ENCODE data around the gene GRIP1. TPM values are rescaled to one million over a fixed set of nuclear protein-coding genes. Genes with fewer than 3 reads are reported as not detected.

GRIP1 gene
- total and polyA plus RNA-seq, 5 experiments from 2014 or later, result 0.25 to 4.2 (median 1.1) TPM

DNA sequence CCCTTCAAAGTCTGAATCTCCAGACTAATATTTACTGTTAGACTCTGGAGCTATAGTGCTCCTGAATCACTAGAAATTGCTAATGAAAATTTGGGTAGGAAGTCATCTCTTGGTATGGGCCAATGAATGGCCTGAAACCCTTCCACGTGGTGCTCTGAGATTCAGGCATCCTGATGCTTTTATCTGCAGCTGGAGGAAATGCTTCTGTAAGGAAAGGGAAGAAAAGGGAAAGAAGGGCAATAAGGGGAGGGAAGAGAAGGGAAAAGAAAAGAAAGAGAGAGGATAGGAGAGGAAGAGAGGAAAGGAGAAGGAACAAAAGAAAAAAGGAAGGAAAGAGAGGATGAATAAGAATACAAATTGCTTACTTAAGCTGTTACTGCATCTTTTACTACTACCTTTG is 182.3 kb downstream of the GRIP1 start:
- POLR2A ChIA-PET, result interaction anchor here (0.6 kb wide), 1 partner anchor 34 kb away, joined by 5 read pairs; no protein-coding TSS in a partner anchor
- ATAC-seq, result no peak
- no peak for DNase-seq
- Mint-ChIP-seq H3K4me3 (no peak overlapping the region), H3K4me1 (no peaks in the 10 kb centered on the region), H3K9me3 (no peaks in the 10 kb centered on the region), H3K27ac (no peak overlapping the region), H3K36me3 (no peaks in the 10 kb centered on the region), H3K27me3 (peaks cover 0 to 21% (median 12%) of the 10 kb centered on the region in 5 donors)

DNA sequence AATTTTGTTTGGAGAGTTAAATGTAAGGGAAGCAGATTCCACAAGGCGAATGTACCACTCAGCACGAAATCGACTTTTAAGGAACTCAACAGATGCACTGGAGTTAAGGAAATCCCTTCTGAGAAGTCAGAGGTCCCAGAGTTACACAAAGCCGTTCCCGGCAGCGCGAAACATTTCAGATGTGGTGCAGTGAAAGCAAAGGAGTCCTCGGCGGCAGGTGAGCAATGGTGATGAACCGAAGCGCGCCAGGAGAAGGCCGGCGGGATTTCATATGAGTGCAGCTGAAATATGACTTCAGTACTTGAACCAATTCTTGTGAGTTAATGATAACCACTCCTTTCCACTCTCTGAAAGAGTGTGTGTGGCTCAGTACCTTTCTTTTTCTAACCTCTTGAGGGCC is 183.2 kb downstream of the GRIP1 start:
- no peaks in the 10 kb centered on the region for H3K36me3 Mint-ChIP-seq
- DNase-seq (no peak), ATAC-seq (no peak)
- POLR2A ChIA-PET, result no interaction called here
- H3K4me3 Mint-ChIP-seq, result no peak overlapping the region
- no peaks in the 10 kb centered on the region for H3K4me1 Mint-ChIP-seq
- H3K27me3 Mint-ChIP-seq, result peaks cover 0 to 21% (median 12%) of the 10 kb centered on the region in 5 donors
- peak overlapping the region in 1 of 10 donors; percentile 15 for H3K27ac Mint-ChIP-seq
- no peaks in the 10 kb centered on the region for H3K9me3 Mint-ChIP-seq

DNA sequence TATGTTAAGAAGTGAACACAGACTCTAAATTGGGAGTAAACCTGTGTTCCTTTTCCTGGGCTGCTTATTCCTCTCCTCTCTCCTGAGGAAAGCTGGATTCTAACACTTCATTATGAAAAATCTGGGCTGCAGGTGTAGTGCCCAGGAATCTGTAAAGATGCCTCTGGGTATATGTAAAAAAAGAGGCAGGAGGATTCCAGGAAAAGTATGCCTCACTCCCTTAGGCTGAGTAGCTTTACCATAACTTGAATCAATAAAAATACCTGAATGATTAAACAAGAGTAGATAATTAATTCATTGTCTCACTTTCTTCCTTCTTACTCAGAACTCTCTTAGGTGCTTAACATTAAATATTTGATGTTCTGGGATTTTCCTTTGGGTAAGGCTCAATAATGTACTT is 185.1 kb downstream of the GRIP1 start:
- H3K27me3 Mint-ChIP-seq, result peaks cover 0 to 21% (median 12%) of the 10 kb centered on the region in 5 donors
- no peak overlapping the region for H3K4me3 Mint-ChIP-seq
- no peak overlapping the region for H3K27ac Mint-ChIP-seq
- no peaks in the 10 kb centered on the region for H3K4me1 Mint-ChIP-seq
- no peaks in the 10 kb centered on the region for H3K36me3 Mint-ChIP-seq
- POLR2A ChIA-PET, result no interaction called here
- DNase-seq (no peak), ATAC-seq (no peak)
- H3K9me3 Mint-ChIP-seq, result peaks cover 0 to 3% (median 0%) of the 10 kb centered on the region in 9 donors

GRCh38 chr12:66491853-66492252 is 187.0 kb downstream of the GRIP1 start:
- no peak overlapping the region for H3K4me3 Mint-ChIP-seq
- peaks cover 0 to 7% (median 0%) of the 10 kb centered on the region in 3 donors for H3K36me3 Mint-ChIP-seq
- POLR2A ChIA-PET, result no interaction called here
- peaks cover 0 to 23% (median 9%) of the 10 kb centered on the region in 5 donors for H3K27me3 Mint-ChIP-seq
- ATAC-seq, result no peak
- peaks cover 0 to 9% (median 0%) of the 10 kb centered on the region in 9 donors for H3K9me3 Mint-ChIP-seq
- DNase-seq, result no peak
- no peaks in the 10 kb centered on the region for H3K4me1 Mint-ChIP-seq
- no peak overlapping the region for H3K27ac Mint-ChIP-seq

- ATAC-seq, result no peak
- Mint-ChIP-seq H3K4me3 (no peak overlapping the region), H3K36me3 (peaks cover 0 to 13% (median 3%) of the 10 kb centered on the region in 3 donors), H3K9me3 (peaks cover 2 to 49% (median 26%) of the 10 kb centered on the region in 9 donors), H3K4me1 (no peaks in the 10 kb centered on the region), H3K27ac (no peak overlapping the region), H3K27me3 (peaks cover 3 to 5% (median 5%) of the 10 kb centered on the region in 5 donors)
- no peak for DNase-seq
- POLR2A ChIA-PET, result no interaction called here
Measured at GRCh38 chr12:66482351-66483203, 196.3 kb downstream of the GRIP1 start.

GRCh38 chr12:66467932-66468331 is 210.9 kb downstream of the GRIP1 start:
- H3K27ac Mint-ChIP-seq, result no peak overlapping the region
- no peak for DNase-seq
- H3K36me3 Mint-ChIP-seq, result peaks cover 0 to 10% (median 6%) of the 10 kb centered on the region in 3 donors
- POLR2A ChIA-PET, result no interaction called here
- no peak overlapping the region for H3K4me3 Mint-ChIP-seq
- H3K27me3 Mint-ChIP-seq, result peaks cover 7 to 24% (median 11%) of the 10 kb centered on the region in 5 donors
- peaks cover 0 to 1% (median 0%) of the 10 kb centered on the region in 4 donors for H3K4me1 Mint-ChIP-seq
- peaks cover 0 to 3% (median 0%) of the 10 kb centered on the region in 9 donors for H3K9me3 Mint-ChIP-seq
- no peak for ATAC-seq

DNA sequence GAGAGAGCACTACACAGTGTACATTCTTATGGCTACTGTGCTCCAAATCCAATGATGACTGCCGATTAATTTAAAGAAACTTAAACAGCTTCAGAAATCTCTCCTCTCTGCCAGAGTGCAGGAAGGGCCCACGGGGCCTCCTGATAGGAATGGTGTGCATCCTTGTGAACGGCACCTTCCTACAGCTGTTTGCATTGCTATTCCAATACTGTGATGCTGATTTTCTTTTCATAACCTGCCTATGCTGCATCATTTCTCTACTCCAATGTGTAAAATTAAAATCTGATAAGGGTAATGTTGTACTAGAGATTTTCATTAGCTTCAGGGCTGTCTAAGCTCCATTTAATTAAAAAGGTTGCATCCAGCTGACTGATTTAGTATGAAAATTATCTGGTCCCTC is 217.5 kb downstream of the GRIP1 start:
- Mint-ChIP-seq H3K4me1 (no peaks in the 10 kb centered on the region), H3K36me3 (peaks cover 0 to 3% (median 0%) of the 10 kb centered on the region in 3 donors), H3K27me3 (peaks cover 0 to 1% (median 0%) of the 10 kb centered on the region in 5 donors), H3K4me3 (no peak overlapping the region), H3K27ac (no peak overlapping the region), H3K9me3 (no peaks in the 10 kb centered on the region)
- POLR2A ChIA-PET, result no interaction called here
- DNase-seq, result no peak
- ATAC-seq, result no peak

- DNase-seq (no peak), ATAC-seq (no peak)
- Mint-ChIP-seq H3K27me3 (peaks cover 0 to 3% (median 0%) of the 10 kb centered on the region in 5 donors), H3K4me3 (no peak overlapping the region), H3K9me3 (no peaks in the 10 kb centered on the region), H3K4me1 (no peaks in the 10 kb centered on the region), H3K36me3 (peaks cover 0 to 3% (median 3%) of the 10 kb centered on the region in 3 donors), H3K27ac (no peak overlapping the region)
- POLR2A ChIA-PET, result no interaction called here
Measured at GRCh38 chr12:66459944-66460482, 218.9 kb downstream of the GRIP1 start.

DNA sequence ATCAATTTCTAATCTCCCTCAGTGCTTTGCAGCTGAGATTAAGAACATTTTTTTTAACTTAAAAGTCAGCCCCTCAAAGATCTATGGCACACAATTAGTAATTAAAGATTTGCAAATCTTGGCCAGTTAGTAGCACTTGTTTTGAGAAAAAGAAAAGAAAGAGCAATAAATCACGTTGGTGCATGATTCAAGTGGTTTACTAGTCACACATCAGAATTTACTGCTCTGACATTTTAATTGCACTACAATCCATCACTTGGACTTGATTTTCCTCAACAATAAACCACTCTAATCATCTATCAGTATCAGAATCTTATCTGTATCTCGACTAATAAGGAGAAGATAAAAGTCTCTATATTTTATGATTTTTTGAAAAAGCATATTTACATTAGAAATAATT is 222.3 kb downstream of the GRIP1 start:
- no peak overlapping the region for H3K4me3 Mint-ChIP-seq
- no peaks in the 10 kb centered on the region for H3K4me1 Mint-ChIP-seq
- H3K9me3 Mint-ChIP-seq, result no peaks in the 10 kb centered on the region
- ATAC-seq (no peak), DNase-seq (no peak)
- peaks cover 0 to 3% (median 0%) of the 10 kb centered on the region in 3 donors for H3K36me3 Mint-ChIP-seq
- POLR2A ChIA-PET, result no interaction called here
- H3K27me3 Mint-ChIP-seq, result peaks cover 0 to 1% (median 0%) of the 10 kb centered on the region in 5 donors
- no peak overlapping the region for H3K27ac Mint-ChIP-seq

DNA sequence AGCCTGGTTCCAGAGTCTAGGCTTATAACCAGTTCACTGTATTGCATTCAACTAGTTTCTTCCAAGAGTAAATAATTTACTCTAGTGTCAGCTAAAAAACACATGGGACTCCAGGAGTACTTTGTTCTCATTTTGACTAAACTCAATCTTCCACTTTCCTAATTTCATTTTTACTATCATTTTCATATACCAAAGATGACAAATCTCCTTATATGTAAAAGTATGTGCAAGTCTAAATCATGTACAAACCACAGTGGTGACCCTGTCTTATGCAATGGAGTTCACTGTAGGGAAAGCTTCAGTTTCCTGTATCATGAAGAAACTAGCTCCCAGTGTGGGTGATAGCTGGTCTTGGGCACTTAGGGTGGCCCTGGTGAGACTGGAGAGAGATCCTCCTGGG is 225.0 kb downstream of the GRIP1 start:
- H3K27ac Mint-ChIP-seq, result no peak overlapping the region
- no peaks in the 10 kb centered on the region for H3K9me3 Mint-ChIP-seq
- no peak for ATAC-seq
- POLR2A ChIA-PET, result no interaction called here
- no peak overlapping the region for H3K4me3 Mint-ChIP-seq
- H3K27me3 Mint-ChIP-seq, result peaks cover 0 to 1% (median 0%) of the 10 kb centered on the region in 5 donors
- no peaks in the 10 kb centered on the region for H3K4me1 Mint-ChIP-seq
- peaks cover 0 to 3% (median 0%) of the 10 kb centered on the region in 3 donors for H3K36me3 Mint-ChIP-seq
- no peak for DNase-seq

DNA sequence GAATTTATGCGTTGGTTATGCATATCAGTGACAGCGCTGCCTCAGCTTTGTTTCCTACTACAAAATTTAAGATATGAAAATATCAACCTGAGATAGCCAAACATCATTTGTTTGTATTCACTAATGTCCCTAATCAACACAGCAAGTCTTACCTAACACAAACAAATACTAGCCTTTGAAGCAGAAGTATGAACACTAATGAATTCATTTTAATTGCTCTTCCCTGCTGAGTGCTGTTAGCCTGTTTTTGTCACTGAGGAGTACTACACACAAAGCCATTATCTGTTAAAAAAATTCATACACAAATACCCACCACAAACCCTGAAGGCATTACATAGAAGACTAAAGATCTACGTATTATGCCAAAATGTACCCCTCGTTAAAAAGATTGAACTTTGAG is 225.8 kb downstream of the GRIP1 start:
- POLR2A ChIA-PET, result no interaction called here
- ATAC-seq (no peak), DNase-seq (no peak)
- Mint-ChIP-seq H3K4me1 (no peaks in the 10 kb centered on the region), H3K4me3 (no peak overlapping the region), H3K27ac (no peak overlapping the region), H3K9me3 (no peaks in the 10 kb centered on the region), H3K27me3 (peaks cover 0 to 1% (median 0%) of the 10 kb centered on the region in 5 donors), H3K36me3 (peaks cover 0 to 3% (median 0%) of the 10 kb centered on the region in 3 donors)

DNA sequence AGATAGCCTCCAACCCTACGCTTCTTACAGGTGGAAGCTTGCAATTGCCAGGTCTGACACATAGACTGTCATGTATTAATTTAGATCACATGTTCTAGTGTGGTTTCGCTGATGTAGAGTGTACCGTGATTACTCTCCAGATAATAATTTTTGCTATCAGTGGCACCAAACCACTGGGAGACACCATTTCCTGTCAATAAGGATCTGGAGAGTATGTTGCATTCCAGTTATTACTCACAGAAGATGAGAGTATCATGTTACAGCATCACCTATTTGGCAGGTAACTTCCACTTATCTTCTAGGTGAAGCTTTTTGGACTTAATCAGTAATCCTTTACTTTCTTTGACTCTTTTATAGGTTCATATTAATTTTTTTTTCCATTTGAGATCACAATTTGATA is 229.3 kb downstream of the GRIP1 start:
- Mint-ChIP-seq H3K27me3 (no peaks in the 10 kb centered on the region), H3K4me3 (no peak overlapping the region), H3K27ac (no peak overlapping the region), H3K36me3 (peaks cover 0 to 1% (median under 1%) of the 10 kb centered on the region in 3 donors), H3K4me1 (no peaks in the 10 kb centered on the region), H3K9me3 (no peaks in the 10 kb centered on the region)
- ATAC-seq, result no peak
- no peak for DNase-seq
- POLR2A ChIA-PET, result no interaction called here

GRCh38 chr12:66447643-66448042 is 231.2 kb downstream of the GRIP1 start:
- no peaks in the 10 kb centered on the region for H3K4me1 Mint-ChIP-seq

More at GRCh38 chr12:66447643-66448042, 231.2 kb downstream of the GRIP1 start:
- POLR2A ChIA-PET, result no interaction called here
- H3K36me3 Mint-ChIP-seq, result peaks cover 0 to 3% (median 3%) of the 10 kb centered on the region in 3 donors
- ATAC-seq (no peak), DNase-seq (no peak)
- no peak overlapping the region for H3K27ac Mint-ChIP-seq
- H3K4me3 Mint-ChIP-seq, result no peak overlapping the region
- peaks cover 0 to 1% (median 0%) of the 10 kb centered on the region in 5 donors for H3K27me3 Mint-ChIP-seq
- H3K9me3 Mint-ChIP-seq, result no peaks in the 10 kb centered on the region

Data from naive thymus-derived CD8-positive, alpha-beta T cell (primary cell).